T-helper 1 cell treated with Interleukin-12 subunit alpha and Interleukin-12 subunit beta and Interleukin-4 antibody, amounts not matched to agents 30 μg/mL and 1 μg/mL, for 36 hours (primary cell): Measurements from ENCODE around the gene SPEF2.
"Not testable (repeated sequence)": the region's sequence is repeated elsewhere in the genome, so short reads cannot be mapped to it uniquely, and the experiment has no call there.

ENCODE experiments used
- H3K27ac Mint-ChIP-seq: one replicate; pipeline ENCODE4 v1.8.0; 2021; ENCODE audit warnings: mild to moderate bottlenecking, mixed read lengths
- H3K27me3 Mint-ChIP-seq: one replicate; pipeline ENCODE4 v1.8.0; 2021; ENCODE audit warnings: low read depth, mixed read lengths
- H3K36me3 Mint-ChIP-seq: one replicate; pipeline ENCODE4 v1.8.0; 2021; ENCODE audit warnings: low read depth, mixed read lengths
- H3K4me1 Mint-ChIP-seq: one replicate; pipeline ENCODE4 v1.8.0; 2021; ENCODE audit warnings: low read depth, mixed read lengths
- H3K4me3 Mint-ChIP-seq: one replicate; pipeline ENCODE4 v1.8.0; 2021; ENCODE audit warnings: mild to moderate bottlenecking, moderate library complexity, mixed read lengths
- H3K9me3 Mint-ChIP-seq: one replicate; pipeline ENCODE4 v1.8.0; 2021; ENCODE audit warnings: mixed read lengths

Gene SPEF2

DNA sequence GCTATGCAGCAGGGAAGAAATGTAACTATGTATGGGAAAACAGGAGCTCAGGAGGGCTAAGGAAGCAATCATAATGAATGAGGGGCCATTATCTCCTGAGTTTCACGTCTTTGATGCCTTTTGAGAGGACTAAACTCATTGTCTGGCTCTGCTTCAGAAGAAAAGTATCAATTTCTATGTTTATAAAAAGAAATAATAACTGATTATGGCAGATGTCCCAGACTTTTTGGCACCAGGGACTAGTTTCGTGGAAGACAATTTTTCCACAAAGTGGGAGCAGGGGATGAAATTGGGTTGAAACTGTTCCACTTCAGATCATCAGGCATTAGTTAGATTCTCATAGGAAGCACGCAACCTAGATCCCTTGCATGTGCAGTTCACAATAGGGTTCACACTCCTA is 230.3 kb downstream of the SPEF2 start:
- Mint-ChIP-seq H3K4me1 (peaks cover 23% of the 10 kb centered on the region), H3K36me3 (peaks cover 40% of the 10 kb centered on the region), H3K27ac (no peak overlapping the region)

DNA sequence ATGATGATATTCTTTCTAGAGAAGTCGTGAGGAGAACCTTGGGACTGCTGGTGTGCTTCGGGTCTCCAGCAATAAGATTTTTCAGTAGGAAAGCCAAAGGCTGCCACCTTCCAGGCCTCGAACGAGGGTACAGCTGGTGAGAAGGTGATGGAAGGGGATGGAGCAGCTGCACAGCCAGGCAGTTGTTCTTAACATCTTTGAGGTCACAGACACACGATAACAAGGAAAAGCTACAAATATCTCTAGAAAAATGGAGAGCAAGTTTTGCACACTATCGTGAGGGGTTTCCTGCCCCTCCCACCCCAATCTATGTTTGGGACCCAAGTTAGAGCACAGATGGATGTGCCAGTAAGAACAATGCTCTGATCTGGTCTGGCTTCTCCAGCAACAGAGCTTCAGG is 232.2 kb downstream of the SPEF2 start:
- Mint-ChIP-seq H3K4me3 (no peak overlapping the region), H3K27ac (no peak overlapping the region), H3K4me1 (peaks cover 39% of the 10 kb centered on the region), H3K27me3 (no peaks in the 10 kb centered on the region), H3K36me3 (peaks cover 30% of the 10 kb centered on the region), H3K9me3 (peaks cover 31% of the 10 kb centered on the region)

More for the DNA sequence above, 230.3 kb downstream of the SPEF2 start:
- H3K4me3 Mint-ChIP-seq: no peak overlapping the region
- peaks cover 46% of the 10 kb centered on the region for H3K9me3 Mint-ChIP-seq
- no peaks in the 10 kb centered on the region for H3K27me3 Mint-ChIP-seq

DNA sequence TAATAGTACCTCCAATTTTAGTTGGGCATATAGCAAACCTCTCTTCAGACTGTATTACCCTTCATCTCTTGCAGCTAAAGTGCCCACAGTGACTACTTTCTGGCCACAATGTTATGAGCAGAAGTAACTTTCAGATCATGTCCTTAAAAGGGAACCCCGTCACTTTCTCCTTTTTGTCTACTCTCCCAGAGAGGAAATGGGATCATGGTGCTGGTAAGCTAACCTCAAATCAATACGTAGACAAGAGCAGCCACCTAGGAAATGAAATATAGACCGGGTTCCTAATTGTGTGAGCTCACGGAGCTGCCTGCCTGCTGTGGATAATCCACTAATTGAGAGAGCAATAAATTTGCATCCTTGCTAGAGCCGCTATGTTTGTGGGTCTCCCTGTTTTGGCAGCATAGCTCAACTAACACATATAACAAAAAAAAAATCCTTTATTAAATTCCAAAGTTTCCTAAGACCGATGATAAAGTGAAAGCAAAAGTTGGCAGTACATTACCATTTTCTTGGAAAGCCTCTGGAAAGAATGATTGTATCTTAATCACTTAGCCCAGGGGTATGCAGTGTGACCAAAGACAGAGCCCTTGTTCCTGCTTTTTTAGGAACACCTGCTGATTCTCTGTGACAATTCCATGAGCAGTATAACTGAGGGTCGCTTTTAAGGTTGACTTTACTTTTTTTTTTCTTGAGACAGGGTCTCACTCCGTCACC is 233.5 kb downstream of the SPEF2 start:
- Mint-ChIP-seq H3K4me3 (no peak overlapping the region), H3K27me3 (no peaks in the 10 kb centered on the region), H3K27ac (no peak overlapping the region), H3K4me1 (peaks cover 49% of the 10 kb centered on the region), H3K36me3 (peaks cover 18% of the 10 kb centered on the region), H3K9me3 (peaks cover 23% of the 10 kb centered on the region)

DNA sequence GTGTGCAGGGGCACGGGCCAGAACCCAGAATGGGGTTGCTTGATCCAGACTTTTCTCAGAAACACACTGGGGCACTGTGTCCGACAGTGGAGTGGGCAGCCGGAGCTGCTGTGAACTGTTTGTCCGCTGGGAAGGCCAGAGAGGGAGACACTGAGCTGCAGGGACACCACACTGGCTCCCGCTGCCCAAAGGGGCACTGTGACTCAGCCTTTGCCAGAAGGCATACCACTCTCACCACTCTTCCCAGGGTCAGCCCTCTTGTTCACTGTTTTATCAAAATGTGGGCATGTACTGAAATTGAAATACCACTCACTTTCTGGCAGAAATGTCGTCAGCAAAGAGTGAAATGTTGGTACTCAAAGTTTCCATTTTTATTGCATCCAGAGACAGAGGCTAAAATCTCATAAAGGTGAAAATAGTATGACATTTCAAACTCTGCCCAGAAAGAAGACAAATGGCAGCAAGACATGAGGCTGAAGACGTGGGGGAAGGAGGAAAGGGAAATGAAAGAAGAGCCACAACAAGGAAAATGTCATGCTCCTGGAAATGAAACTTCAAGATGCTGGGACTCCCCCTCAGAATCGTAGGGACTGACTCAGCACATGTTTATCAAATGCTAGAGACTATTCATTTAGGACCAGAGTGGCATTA is 234.5 kb downstream of the SPEF2 start:
- Mint-ChIP-seq H3K9me3 (peaks cover 12% of the 10 kb centered on the region), H3K27me3 (no peaks in the 10 kb centered on the region), H3K4me1 (peaks cover 58% of the 10 kb centered on the region), H3K27ac (peak overlapping the region; percentile 98), H3K4me3 (peak overlapping the region; percentile 84), H3K36me3 (peaks cover 14% of the 10 kb centered on the region)

DNA sequence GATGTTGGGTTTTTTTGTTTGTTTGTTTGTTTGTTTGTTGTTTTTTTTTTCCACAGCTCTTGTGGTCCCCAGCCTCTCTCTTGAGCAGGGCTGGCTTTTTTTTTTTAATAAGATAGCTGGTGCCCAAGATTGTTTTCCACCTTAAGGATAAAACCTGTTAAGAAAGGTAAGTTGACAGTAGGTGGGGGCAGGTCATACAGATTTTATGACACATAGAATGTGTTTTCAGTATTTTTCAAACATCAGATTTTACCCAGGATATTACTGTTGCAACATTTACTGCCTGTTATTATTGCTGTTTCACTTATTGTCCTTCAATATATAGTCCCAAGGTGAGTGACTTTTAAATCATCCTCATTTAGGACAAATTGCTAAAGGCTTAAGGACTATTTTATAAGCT is 235.1 kb downstream of the SPEF2 start:
- Mint-ChIP-seq H3K9me3 (peaks cover 7% of the 10 kb centered on the region), H3K4me1 (peaks cover 58% of the 10 kb centered on the region), H3K4me3 (peak overlapping the region; percentile 84), H3K27me3 (no peaks in the 10 kb centered on the region), H3K27ac (peak overlapping the region; percentile 98), H3K36me3 (peaks cover 12% of the 10 kb centered on the region)

DNA sequence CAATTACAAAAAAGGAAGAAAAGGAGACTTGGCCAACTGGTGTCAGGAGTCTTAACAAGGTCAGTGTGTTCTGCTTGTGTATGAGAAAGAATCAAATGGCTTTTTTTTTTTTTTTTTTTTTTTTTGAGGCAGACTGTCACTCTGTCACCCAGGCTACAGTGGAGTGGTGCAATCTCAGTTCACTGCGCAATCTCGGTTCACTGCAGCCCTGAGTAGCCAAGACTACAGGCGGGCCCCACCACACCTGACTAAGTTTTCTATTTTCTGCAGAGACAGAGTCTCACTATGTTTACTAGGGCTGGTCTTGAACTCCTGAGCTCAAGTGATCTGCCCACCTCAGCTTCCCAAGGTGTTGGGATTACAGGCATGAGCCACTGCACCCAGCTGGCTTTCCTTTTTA is 236.0 kb downstream of the SPEF2 start:
- peaks cover 15% of the 10 kb centered on the region for H3K36me3 Mint-ChIP-seq
- H3K4me1 Mint-ChIP-seq: peaks cover 58% of the 10 kb centered on the region
- H3K4me3 Mint-ChIP-seq: peak overlapping the region; percentile 84
- peak overlapping the region; percentile 98 for H3K27ac Mint-ChIP-seq
- no peaks in the 10 kb centered on the region for H3K27me3 Mint-ChIP-seq
- no peaks in the 10 kb centered on the region for H3K9me3 Mint-ChIP-seq

DNA sequence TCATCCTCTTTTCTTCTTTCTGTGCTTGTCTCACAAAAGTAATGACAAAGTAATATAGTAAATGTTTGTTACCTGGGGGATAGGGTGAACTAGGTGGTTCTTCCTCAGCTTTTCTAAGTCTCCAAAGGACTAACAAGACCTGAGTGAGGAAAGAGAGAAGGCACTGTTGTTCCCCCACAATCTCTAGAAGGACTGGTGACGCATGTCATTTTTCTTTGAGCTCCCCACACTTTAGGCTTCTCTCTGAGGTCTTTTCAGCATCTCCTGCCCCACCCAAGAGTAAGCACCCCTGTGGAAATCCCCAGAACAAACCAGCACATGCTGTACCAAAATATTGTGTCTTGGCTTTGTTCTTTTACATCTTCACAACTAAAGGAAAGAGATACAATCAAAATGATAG is 236.6 kb downstream of the SPEF2 start:
- Mint-ChIP-seq H3K27ac (peak overlapping the region; percentile 98), H3K4me3 (peak overlapping the region; percentile 84), H3K27me3 (no peaks in the 10 kb centered on the region), H3K9me3 (no peaks in the 10 kb centered on the region), H3K36me3 (peaks cover 21% of the 10 kb centered on the region), H3K4me1 (peaks cover 63% of the 10 kb centered on the region)

DNA sequence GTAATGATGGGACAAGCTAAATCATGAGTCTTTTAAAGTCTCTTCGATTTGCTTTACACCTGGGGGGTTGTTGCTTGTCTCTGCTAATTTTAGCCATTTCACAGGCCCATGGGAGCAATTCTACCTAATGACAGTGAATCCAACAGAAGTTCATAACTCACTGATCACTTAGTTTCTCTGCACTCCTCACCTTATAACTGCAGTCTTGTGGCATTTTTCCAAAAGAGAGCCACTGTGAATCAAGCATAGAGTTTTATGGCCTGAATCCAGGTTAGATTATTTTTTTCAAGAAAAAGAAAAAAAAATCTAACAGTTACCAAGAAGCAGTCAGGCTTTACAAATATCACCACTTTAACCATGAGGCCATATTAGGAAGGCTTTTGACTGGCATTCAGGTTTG is 237.5 kb downstream of the SPEF2 start:
- Mint-ChIP-seq H3K27ac (peak overlapping the region; percentile 98), H3K9me3 (no peaks in the 10 kb centered on the region), H3K27me3 (no peaks in the 10 kb centered on the region), H3K36me3 (peaks cover 31% of the 10 kb centered on the region), H3K4me1 (peaks cover 69% of the 10 kb centered on the region), H3K4me3 (peak overlapping the region; percentile 84)

DNA sequence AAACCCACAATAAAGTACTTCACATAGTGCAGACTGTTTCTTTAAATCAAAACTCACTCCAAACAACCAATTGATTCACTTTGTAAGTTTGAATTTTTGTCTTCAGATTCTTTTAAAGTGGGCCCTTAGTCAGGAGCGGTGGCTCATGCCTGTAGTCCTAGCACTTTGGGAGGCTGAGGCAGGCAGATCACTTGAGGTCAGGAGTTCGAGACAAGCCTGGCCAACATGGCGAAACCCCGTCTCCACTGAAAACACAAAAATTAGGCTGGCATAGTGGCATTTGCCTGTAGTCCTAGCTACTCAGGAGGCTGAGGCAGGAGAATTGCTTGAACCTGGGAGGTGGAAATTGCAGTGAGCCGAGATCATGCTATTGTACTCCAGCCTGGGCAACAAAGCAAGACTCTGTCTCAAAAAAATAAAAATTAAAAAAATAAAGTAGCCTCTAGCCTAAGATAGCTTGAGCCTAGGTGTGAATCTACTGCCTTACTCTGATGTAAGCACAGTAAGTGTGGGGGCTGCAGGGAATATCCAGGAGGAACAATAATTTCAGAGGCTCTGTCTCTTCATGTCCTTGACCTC is 238.6 kb downstream of the SPEF2 start:
- Mint-ChIP-seq H3K4me1 (peaks cover 73% of the 10 kb centered on the region), H3K27ac (peak overlapping the region; percentile 81), H3K36me3 (peaks cover 42% of the 10 kb centered on the region), H3K4me3 (peak overlapping the region; percentile 85)
- H3K9me3 Mint-ChIP-seq, H3K27me3 Mint-ChIP-seq: not testable (repeated sequence)

DNA sequence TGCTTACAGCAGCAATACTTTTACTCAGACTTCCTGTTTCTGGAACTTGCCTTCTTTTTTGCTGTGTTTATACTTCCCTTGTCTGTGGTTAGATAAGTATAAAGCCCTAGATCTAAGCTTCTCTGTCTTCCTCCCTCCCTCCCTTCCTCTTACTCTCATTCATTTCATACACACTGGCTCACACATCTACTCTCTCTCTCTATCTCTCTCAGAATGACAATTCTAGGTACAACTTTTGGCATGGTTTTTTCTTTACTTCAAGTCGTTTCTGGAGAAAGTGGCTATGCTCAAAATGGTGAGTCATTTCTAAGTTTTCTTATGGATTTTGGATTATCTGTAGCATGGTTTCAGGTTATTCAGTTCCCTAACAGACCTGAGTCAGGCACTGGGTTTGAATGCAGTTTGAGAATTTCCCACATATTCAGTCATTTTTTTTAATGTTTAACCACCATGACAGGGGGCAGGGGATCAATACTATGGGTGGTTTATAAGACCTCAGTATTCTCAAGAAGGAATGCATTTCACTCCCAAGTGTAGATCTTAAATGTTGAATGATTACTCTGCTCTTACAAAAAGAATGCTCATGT is 239.2 kb downstream of the SPEF2 start, which contains the start of gene IL7R:
TSS of gene IL7R (plus strand) at position 127 of the 587 bp plus-strand sequence. CDS start at position 214, 87 bp downstream.
- Mint-ChIP-seq H3K27ac (peak within 1 kb of the TSS; percentile 98), H3K36me3 (peaks cover 47% of the 10 kb centered on the region), H3K27me3 (no peaks in the 10 kb centered on the region)

DNA sequence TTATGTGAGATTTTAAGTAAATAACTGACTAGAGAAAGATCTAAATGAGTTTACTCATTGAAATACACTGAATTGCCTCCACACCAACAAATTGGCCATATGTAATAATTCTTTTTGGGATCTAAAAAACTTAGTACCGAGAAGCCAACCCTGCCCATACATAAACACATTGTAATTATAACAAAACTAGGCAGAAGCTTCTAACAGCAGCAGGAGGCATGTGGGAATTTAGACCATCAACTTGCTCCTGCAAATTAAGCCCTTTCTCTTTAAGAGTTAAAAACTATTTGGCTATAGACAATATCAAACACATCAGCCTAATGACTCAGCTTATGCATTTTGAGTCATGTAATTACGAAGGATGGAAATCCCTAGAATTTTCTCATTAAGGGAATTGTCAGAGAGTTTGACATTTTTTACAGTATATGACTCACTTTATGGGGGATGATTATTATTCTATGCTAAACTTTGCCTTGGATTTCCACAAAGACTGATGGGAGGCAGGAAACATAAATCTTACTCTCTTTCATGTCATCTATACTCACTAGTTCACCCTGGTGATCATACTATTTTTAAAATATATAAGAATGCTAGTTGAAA is 240.0 kb downstream of the SPEF2 start:
- Mint-ChIP-seq H3K27ac (peak overlapping the region; percentile 81), H3K9me3 (no peaks in the 10 kb centered on the region), H3K27me3 (no peaks in the 10 kb centered on the region), H3K4me3 (peak overlapping the region; percentile 85), H3K36me3 (peaks cover 56% of the 10 kb centered on the region), H3K4me1 (peaks cover 69% of the 10 kb centered on the region)

More for the DNA sequence above, 239.2 kb downstream of the SPEF2 start, which contains the start of gene IL7R:
- peak within 1 kb of the TSS; percentile 85 for H3K4me3 Mint-ChIP-seq
- H3K4me1 Mint-ChIP-seq: peaks cover 73% of the 10 kb centered on the region
- H3K9me3 Mint-ChIP-seq: no peaks in the 10 kb centered on the region

DNA sequence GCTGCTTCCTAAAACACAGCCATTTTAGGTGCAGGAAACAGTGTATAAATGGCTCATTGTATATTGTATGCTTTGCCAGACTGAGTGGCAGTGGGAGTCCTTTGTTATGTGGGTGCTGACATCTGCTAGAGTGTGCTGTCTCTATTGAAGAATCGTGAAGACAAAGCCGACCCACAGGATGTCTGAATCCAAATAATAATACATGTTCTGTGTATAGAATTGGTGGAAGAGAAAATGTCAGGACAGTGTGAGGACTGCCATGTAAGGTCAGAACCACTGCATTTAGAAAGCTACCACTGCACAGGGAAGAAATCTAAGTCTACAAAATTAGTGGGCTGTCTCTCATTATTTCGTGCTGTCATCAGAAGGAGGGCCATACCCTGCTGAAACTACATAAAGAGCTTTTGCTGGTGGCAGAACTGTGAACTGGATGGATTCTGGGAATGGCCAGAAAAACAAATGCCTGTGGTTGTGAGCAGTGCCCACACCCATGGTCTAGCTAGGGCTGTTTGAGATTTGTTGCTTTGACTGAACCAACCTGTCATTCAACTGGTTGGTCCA is 241.5 kb downstream of the SPEF2 start:
- H3K9me3 Mint-ChIP-seq: no peaks in the 10 kb centered on the region
- peak overlapping the region; percentile 85 for H3K4me3 Mint-ChIP-seq
- H3K4me1 Mint-ChIP-seq: peaks cover 71% of the 10 kb centered on the region
- H3K27me3 Mint-ChIP-seq: no peaks in the 10 kb centered on the region
- peaks cover 71% of the 10 kb centered on the region for H3K36me3 Mint-ChIP-seq
- peak overlapping the region; percentile 71 for H3K27ac Mint-ChIP-seq

DNA sequence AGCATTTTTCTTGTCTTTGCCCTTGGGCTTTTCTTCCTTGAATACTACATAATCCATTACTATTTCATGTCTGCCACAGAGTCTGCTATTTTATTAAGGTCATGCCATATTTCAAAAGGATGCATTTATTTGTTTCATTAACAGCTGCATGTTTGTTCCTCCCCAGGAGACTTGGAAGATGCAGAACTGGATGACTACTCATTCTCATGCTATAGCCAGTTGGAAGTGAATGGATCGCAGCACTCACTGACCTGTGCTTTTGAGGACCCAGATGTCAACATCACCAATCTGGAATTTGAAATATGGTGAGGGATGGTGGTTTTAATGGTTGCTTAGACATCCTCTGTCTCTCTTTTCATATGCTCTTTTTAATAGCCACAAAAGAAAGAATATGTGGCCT is 243.0 kb downstream of the SPEF2 start:
- Mint-ChIP-seq H3K27me3 (no peaks in the 10 kb centered on the region), H3K4me3 (peak overlapping the region; percentile 85), H3K9me3 (peaks cover 9% of the 10 kb centered on the region), H3K4me1 (peaks cover 68% of the 10 kb centered on the region), H3K27ac (peak overlapping the region; percentile 56), H3K36me3 (peaks cover 78% of the 10 kb centered on the region)

DNA sequence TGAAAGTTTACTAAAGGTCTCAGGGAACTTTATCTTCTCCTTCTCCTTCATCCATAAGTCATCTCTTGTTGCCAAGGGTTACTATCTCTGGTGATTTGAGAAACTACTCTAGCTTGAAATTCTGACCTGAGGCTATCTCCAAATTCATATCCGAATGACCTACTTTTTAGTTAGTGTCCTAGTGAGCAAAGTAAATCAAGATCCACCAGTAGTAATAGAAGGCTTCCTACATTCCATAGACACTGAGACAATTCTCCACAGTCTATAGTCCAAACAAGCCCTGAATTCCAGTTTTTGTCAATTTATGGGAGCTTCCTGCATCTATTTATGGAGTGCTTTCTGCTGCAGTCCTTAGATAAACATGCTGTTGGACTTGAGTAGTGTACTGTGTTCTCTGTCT is 244.1 kb downstream of the SPEF2 start:
- Mint-ChIP-seq H3K4me3 (peak overlapping the region; percentile 85), H3K27ac (peak overlapping the region; percentile 5), H3K27me3 (no peaks in the 10 kb centered on the region), H3K9me3 (peaks cover 9% of the 10 kb centered on the region), H3K36me3 (peaks cover 85% of the 10 kb centered on the region), H3K4me1 (peaks cover 68% of the 10 kb centered on the region)
